ENCODE data around the gene KCNE4. TPM values are rescaled to one million over a fixed set of nuclear protein-coding genes. Genes with fewer than 3 reads are reported as not detected.

KCNE4 gene
- total RNA-seq, 1 experiment from 2014 or later: not detected

GRCh38 chr2:223093436-223094241 is 41.6 kb downstream of the KCNE4 start:
- no peaks in the 10 kb centered on the region for H3K4me1 Mint-ChIP-seq (ENCODE audit: low read depth, unreplicated experiment)
- TF ChIP-seq CTCF (IDR thresholded peaks at IDR 0.05; ENCODE audit: unreplicated experiment): no peak
- H3K27me3 Mint-ChIP-seq (ENCODE audit: unreplicated experiment): no peaks in the 10 kb centered on the region
- H3K9me3 Mint-ChIP-seq (ENCODE audit: low read depth, unreplicated experiment): no peaks in the 10 kb centered on the region
- no peak for DNase-seq
- no TSS peak for BruUV-seq (replicated peaks)
- H3K27ac Mint-ChIP-seq (ENCODE audit: unreplicated experiment): no peak overlapping the region
- intact Hi-C loops (cut with micrococcal nuclease; ENCODE audit: unreplicated experiment): no loop called here
- H3K4me3 Mint-ChIP-seq (ENCODE audit: low read depth, unreplicated experiment): no peak overlapping the region
- no peaks in the 10 kb centered on the region for H3K36me3 Mint-ChIP-seq (ENCODE audit: insufficient read depth, unreplicated experiment)
- CTCF ChIA-PET: interaction anchor here (0.6 kb wide), 1 partner anchor 40 kb away, joined by 3 read pairs; no protein-coding TSS in a partner anchor

- Mint-ChIP-seq H3K9me3 (ENCODE audit: low read depth, unreplicated experiment) (no peaks in the 10 kb centered on the region), H3K4me1 (ENCODE audit: low read depth, unreplicated experiment) (no peaks in the 10 kb centered on the region), H3K27ac (ENCODE audit: unreplicated experiment) (no peak overlapping the region), H3K27me3 (ENCODE audit: unreplicated experiment) (no peaks in the 10 kb centered on the region), H3K4me3 (ENCODE audit: low read depth, unreplicated experiment) (no peak overlapping the region), H3K36me3 (ENCODE audit: insufficient read depth, unreplicated experiment) (no peaks in the 10 kb centered on the region)
- CTCF ChIA-PET: no interaction called here
- intact Hi-C loops (cut with micrococcal nuclease; ENCODE audit: unreplicated experiment): no loop called here
- BruUV-seq (replicated peaks): no TSS peak
- no peak for TF ChIP-seq CTCF (IDR thresholded peaks at IDR 0.05; ENCODE audit: unreplicated experiment)
- no peak for DNase-seq
Measured at GRCh38 chr2:223095207-223095606, 43.2 kb downstream of the KCNE4 start.

GRCh38 chr2:223096235-223096970 is 44.4 kb downstream of the KCNE4 start:
- Mint-ChIP-seq H3K4me3 (ENCODE audit: low read depth, unreplicated experiment) (no peak overlapping the region), H3K27ac (ENCODE audit: unreplicated experiment) (no peak overlapping the region), H3K36me3 (ENCODE audit: insufficient read depth, unreplicated experiment) (no peaks in the 10 kb centered on the region), H3K27me3 (ENCODE audit: unreplicated experiment) (no peaks in the 10 kb centered on the region), H3K9me3 (ENCODE audit: low read depth, unreplicated experiment) (no peaks in the 10 kb centered on the region), H3K4me1 (ENCODE audit: low read depth, unreplicated experiment) (peaks cover 1% of the 10 kb centered on the region)
- CTCF ChIA-PET: interaction anchor here (0.9 kb wide), 1 partner anchor 11 kb away, joined by 3 read pairs; no protein-coding TSS in a partner anchor
- no peak for DNase-seq
- no peak for TF ChIP-seq CTCF (IDR thresholded peaks at IDR 0.05; ENCODE audit: unreplicated experiment)
- no TSS peak for BruUV-seq (replicated peaks)
- intact Hi-C loops (cut with micrococcal nuclease; ENCODE audit: unreplicated experiment): no loop called here

GRCh38 chr2:223097888-223098383 is 45.9 kb downstream of the KCNE4 start:
- intact Hi-C loops (cut with micrococcal nuclease; ENCODE audit: unreplicated experiment): no loop called here
- H3K4me1 Mint-ChIP-seq (ENCODE audit: low read depth, unreplicated experiment): peaks cover 8% of the 10 kb centered on the region
- H3K27ac Mint-ChIP-seq (ENCODE audit: unreplicated experiment): no peak overlapping the region
- no peaks in the 10 kb centered on the region for H3K9me3 Mint-ChIP-seq (ENCODE audit: low read depth, unreplicated experiment)
- CTCF ChIA-PET: interaction anchor here (0.6 kb wide), 1 partner anchor 127 kb away, joined by 3 read pairs; no protein-coding TSS in a partner anchor
- no peak for TF ChIP-seq CTCF (IDR thresholded peaks at IDR 0.05; ENCODE audit: unreplicated experiment)
- no peaks in the 10 kb centered on the region for H3K27me3 Mint-ChIP-seq (ENCODE audit: unreplicated experiment)
- H3K4me3 Mint-ChIP-seq (ENCODE audit: low read depth, unreplicated experiment): no peak overlapping the region
- no peaks in the 10 kb centered on the region for H3K36me3 Mint-ChIP-seq (ENCODE audit: insufficient read depth, unreplicated experiment)
- no peak for DNase-seq
- no TSS peak for BruUV-seq (replicated peaks)

All from Calu3 (cell line).